GM21367 (cell line): Measurements from ENCODE around the gene ABCD3.
"Not testable (repeated sequence)": the region's sequence is repeated elsewhere in the genome, so short reads cannot be mapped to it uniquely, and the experiment has no call there.

ENCODE experiments used
- ATAC-seq: cut with Tn5 transposase; IDR thresholded peaks from one replicate; pipeline ENCODE4 v1.9.1; 2021; ENCODE audit not compliant: unreplicated experiment

Gene ABCD3

DNA sequence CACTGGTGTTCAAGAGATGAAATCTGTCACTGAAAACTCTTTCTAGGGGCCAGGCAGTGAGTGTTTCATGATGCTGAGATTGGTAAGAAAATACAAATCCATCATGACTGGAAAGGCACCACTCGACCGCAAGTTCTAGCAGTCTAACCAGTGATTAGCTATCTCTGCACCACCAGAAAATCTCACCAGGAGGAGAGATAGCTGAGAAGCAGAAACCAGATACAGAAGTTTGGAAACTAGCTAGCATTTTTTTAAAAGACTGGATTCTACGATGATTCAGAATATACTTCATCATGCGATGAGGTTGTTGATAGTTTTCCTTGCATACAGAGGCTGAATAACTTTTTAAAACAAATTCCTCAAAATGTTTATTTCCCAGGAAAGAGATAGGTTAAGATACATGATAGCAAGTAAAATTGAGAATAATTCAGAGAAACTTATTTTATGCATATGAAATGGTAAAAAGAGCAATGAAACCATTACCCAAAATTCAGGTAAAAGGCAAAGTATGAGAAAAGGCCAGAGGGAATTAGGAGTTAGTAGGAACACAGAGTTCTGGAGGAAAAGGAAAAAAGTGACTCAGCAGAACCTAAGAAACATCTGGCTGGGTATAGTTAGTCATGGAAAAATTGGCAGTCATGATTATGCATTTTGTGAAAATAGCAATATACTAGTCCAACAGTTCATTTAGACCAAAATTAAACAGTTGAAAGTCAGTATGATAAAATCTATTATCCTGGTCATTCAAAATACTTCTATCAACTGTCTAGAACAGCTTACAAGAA lies 126.7 kb downstream of the ABCD3 start:
- no peak for ATAC-seq

DNA sequence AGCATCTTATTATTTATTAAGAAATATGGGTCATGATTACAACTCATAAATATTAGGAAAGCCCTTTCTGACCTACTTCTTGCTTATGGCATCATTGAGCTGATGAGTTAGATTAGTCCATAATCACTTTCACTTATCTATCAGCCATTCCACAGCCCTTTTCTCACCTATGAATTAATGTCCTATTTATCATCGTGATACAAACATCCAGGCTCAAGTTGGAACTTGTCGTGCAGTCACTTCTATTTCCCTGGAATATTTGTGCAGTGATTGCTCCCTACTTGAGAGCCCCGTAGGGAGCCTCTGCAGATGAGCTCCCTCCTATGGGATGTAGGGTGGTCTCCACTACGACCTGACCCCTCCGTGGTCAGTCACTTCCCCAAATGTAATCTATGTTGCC lies 131.5 kb downstream of the ABCD3 start:
- ATAC-seq = no peak

DNA sequence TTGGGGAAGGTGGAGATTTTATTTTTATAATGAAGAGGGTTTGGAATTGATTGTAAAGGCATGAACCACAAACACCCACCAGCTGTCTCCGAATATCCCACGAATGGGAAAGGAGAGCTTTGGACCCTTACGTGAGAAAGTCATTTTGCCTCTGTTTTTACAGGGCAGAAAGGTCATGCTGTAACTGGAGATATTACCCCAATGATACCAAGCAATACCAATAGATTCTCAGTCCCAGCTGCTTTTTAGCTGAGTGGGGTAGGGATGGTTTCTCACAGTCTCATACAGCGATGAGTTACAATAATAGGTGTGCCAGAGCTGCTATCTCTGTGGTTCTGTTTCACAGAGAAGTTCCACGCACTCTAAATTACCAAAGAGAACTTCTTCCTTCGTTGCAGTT lies 132.2 kb downstream of the ABCD3 start:
- no peak for ATAC-seq

DNA sequence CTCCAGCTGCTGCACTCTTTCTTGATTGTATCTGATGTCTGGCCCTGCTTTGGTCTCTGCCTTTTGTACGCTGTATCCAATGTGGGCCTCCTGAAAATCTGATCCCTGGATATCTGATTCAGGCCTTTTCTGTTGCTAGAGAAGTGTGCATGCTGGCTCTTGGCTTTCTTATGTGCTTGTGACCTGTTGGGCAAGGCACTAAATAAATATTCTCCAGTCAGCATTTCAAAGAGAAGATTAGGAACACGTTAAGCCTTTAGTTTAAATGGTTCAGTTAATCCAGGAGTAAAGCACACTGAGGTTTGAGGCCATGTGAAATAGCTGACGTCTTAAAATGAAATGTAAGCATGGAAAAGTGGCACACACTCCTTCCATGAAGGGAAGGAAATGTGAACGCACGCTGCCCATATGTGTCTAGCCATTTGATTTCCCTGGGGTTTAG lies 132.6 kb downstream of the ABCD3 start:
- no peak for ATAC-seq

DNA sequence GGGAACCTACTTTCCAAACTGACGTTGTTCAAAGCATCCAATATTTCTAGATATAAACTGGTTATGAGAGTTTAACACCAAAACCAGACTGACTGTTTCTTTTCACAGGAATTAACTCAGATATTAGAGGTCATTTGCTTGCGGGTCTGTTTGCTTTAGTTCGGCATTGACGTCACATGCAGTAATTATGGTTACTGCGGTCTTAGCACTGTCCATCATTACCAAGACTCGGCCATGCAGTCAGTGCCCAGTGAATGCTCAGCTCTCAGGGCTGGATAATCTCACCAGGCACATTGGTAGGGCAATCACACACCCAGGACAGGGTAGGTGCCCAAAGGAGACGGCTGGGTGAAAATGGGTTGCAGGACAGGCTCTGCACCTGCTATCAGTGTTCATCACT lies 133.3 kb downstream of the ABCD3 start:
- ATAC-seq = no peak

DNA sequence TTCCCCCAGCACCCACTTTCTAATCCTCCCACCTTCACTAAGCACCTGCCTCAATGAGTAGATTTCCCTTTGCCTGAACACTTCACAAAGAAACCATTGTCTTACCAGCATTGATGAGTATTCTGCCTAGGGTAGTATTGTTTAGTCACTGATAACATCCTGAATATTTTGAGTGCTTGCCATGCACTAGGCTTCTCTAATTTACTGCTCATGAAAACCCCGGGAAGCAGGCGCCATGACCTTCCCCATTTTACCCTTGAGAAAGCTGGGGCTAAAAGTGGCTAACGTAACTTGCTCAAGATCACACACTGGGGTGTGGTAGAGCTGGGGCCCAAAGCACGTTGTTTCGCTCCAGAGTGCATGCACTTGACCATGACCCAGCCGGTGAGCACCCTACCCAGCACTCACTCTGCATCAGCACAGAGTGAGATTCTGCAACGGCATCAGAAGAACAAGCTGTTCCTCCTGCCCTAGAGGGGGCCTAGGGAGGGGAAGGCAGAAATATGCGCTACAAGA lies 133.9 kb downstream of the ABCD3 start:
- ATAC-seq = no peak

DNA sequence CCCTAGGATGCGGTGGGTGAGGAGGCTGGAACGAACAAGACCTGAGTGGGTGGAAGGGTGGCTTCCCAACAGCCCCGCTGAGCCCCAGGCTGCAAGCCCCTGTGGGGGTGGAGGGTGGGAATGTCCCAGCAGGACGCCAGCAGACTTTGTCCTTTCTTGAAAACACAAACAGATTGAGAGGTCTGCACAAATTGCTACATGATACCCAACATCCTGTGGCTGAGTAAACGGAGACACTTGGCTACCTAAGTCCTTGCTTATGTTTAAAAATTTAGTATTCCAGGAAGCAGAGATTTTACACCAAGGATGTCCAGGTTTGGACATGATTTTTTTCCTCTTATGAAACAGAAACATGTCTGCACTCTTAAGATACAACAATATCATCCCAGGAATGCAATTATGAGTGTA lies 135.1 kb downstream of the ABCD3 start:
- ATAC-seq = no peak

DNA sequence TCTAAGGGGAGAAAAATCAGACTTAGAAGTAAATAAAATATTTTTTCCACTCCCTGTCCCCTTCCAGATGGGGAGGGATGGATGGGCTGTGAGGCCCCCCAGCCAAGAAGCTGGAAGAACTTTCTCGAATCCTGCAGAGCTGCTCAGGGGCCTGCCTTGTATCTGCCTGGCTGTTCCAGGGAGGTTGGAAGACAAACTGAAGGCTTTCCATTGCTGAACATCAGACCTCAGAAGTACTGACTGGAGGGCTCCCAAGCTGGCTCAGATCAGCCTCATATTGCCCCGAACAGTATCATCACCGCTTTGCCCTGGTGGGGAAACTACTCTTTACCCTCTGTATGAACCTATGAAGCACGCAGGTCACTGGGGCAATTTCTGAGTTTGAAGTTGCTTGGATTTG lies 135.7 kb downstream of the ABCD3 start:
- ATAC-seq = no peak

DNA sequence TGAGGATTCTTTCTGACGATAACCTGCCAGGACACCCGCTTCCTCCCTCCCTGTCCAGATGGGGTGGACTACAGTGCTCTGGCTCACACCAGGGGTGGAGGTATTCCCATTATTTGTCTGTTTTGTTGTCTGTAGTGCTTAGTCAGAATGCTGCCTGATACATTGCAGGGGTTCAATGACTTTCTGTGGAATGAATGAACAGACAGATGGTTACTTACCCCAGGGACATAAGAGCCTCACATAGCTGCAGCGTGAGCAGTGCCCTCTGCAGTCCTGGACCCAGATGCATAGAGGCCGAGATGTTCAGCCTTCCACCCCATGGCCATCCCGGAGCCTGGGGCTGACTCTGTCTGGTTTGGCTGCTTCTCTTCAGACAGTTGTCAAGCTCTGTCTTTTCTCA lies 136.4 kb downstream of the ABCD3 start:
- ATAC-seq = no peak

DNA sequence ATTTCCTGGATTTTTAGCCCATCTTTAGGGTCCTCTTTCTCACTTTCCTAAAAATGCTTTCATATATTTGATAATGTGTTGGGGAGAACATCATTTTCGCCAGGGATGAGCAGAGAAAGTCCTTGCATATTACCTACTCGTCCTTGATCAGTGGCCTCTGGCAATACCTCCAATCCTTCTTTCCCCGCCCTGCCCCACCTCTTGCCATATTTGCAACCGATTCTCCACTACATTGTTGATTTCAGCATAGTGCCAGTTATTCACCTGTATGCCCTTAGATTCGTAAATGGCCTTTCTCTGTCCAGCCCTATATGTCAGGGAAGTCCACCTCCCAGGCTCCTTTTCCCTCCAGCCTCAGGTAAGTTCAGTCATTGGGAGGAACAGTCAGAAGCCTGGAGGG lies 136.9 kb downstream of the ABCD3 start:
- ATAC-seq = no peak

DNA sequence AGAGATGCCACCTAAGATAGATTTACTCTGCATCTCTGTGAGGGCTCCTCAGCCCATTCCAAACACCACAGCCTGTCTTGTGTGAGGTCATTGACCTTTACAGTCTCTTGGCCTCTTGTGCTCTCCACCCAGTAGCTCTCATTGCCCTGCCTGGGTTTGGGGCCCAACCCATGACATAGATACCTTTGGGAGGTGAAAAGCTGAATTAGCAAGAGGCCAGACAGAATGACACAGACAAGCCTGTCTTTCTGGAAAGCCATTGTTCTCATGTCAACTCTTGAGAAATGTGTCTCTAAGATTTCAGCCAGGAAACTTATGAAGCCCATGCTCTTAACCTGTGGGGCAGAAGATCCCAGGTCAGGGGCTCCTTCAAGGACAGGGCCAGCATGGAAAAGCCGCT lies 141.7 kb downstream of the ABCD3 start:
- no peak for ATAC-seq

DNA sequence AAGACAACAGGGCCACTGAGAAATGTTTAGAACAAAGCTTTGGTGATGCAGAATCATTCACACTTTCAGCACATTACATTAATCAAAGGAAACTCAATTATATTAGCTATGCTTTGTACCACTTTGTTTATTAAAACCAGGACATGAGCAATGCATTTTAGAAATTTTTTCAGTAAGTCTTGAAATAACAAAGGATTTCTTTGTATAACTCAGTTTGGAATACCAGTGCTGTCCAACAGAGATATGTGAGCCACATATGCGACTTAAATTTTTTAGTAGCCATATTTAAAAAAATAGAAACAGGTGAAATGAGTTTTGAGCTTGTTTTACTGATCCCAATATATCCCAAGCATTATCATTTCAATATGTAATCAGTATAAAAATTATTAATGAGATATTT lies 142.1 kb downstream of the ABCD3 start:
- ATAC-seq = no peak

DNA sequence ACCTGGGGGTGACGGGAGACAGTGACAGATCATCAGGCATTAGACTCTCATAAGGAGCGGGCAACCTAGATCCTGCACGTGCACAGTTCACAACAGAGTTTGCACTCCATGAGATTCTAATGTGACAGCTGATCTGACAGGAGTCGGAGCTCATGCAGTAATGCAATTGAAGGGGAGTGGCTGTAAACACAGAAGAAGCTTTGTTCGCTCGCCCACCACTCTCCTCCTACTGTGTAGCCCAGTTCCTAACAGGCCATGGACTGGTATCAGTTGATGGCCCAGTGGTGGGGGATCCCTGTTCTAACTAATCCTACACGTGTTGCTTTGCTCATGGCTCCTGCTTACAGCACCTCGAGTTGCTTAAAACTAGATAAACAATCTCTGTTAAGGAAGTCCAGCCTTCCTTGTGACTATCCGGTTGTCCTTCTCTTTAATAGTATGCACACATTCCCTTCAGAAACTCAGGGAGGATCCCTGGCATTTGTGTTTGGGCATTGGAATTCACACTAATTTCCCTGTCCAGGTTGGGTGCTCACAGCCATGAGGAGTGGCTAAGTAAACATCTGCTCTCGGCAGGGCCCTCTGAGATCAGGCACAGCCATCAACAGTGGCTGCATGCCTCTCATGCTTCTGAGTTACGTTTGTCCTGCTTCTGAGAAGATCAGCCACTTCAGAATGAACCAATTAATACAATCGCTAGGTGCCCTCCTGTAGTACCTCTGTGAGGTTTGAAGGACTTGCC lies 144.5 kb downstream of the ABCD3 start:
- no peak for ATAC-seq

DNA sequence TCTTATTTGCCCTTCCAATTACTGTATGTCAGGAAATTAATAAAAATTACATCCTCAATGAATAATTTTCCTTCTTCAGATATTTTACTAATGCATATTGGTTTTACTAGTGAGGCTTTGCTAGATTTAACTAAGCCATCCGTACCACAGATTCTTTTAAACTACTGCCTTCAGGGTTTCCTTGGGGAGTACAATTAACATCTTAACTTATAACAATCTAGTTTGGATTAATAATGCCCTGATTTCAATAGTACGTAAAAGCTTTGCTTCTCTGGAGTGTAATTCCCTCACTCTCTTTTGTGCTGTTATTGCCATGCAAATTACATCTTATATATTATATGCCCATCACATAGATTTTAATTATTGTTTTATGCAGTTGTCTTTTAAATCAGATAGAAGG lies 147.7 kb downstream of the ABCD3 start:
- no peak for ATAC-seq

DNA sequence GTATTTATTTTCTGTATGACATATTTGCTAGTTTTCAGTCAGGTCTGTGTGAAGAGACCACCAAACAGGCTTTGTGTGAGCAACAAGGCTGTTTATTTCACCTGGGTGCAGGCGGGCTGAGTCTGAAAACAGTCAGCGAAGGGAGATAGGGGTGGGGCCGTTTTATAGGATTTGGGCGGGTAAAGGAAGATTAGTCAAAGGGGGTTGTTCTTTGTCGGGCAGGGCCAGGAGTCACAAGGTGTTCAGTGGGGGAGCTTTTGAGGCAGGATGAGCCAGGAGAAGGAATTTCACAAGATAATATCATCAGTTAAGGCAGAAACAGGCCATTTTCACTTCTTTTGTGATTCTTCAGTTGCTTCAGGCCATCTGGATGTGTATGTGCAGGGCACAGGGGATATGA lies 148.2 kb downstream of the ABCD3 start:
- ATAC-seq = not testable (repeated sequence)

DNA sequence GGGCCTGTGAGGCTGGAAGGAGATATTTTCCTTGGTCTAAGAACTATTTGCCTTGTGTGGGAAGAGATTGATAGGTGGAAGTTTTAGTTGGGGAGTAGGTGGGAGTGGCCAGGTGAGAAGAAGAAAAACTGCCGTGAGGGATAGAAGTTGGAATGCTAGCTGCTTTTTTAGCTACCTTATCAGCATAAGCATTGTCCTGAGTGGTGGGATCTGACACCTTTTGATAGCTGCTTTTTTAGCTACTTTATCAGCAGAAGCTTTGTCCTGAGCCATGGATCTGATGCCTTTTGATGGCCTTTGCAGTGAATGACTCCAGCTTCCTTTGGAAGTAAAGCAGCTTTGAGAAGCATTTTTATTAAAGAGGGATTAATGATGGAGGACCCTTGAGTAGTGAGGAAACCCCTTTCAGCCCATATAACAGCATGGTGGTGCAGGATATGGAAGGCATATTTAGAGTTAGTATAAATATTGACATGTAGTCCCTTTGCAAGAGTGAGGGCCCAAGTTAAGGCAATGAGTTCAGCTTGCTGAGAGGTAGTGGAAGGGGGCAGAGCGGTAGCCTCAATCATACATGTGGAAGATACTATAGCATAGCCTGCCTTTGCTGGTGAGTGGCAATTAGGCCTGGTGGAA lies 149.9 kb downstream of the ABCD3 start:
- ATAC-seq = not testable (repeated sequence)
